Measurements from ENCODE around the gene ARHGDIG. TPM values are rescaled to one million over a fixed set of nuclear protein-coding genes. Genes with fewer than 3 reads are reported as not detected.

ARHGDIG gene
- total RNA-seq, 1 donor = not detected

- Histone ChIP-seq H3K4me3 (ENCODE audit: insufficient read depth, low read length) (no peak overlapping the region), H3K9me3 (ENCODE audit: low read depth, low read length) (no peaks in the 10 kb centered on the region), H3K4me1 (ENCODE audit: insufficient read depth, low read length) (no peaks in the 10 kb centered on the region), H3K79me2 (ENCODE audit: insufficient read depth, low read length) (no peaks in the 10 kb centered on the region), H4K20me1 (ENCODE audit: insufficient read depth, low read length) (no peaks in the 10 kb centered on the region), H3K27ac (ENCODE audit: low read depth, low read length) (no peak overlapping the region), H2AFZ (ENCODE audit: low read length) (no peak overlapping the region), H3K27me3 (ENCODE audit: insufficient read depth, low read length) (no peaks in the 10 kb centered on the region), H3K36me3 (ENCODE audit: insufficient read depth, low read length) (peaks cover 6% of the 10 kb centered on the region), H3K4me2 (ENCODE audit: insufficient read depth, low read length) (no peak overlapping the region)
- no peak for DNase-seq (ENCODE audit: insufficient read length, low spot score, missing footprints)
- TF ChIP-seq CTCF (IDR thresholded peaks at IDR 0.05; ENCODE audit: extremely low read depth, low read depth, low read length) = no peak
These were observed 9.1 kb downstream of the ARHGDIG start for GRCh38 chr16:289395-289997.

GRCh38 chr16:290015-290680, 9.8 kb downstream of the ARHGDIG start:
- no peak overlapping the region for H3K27ac ChIP-seq (ENCODE audit: low read depth, low read length)
- H3K79me2 ChIP-seq (ENCODE audit: insufficient read depth, low read length) = no peaks in the 10 kb centered on the region
- H3K9me3 ChIP-seq (ENCODE audit: low read depth, low read length) = no peaks in the 10 kb centered on the region
- H3K27me3 ChIP-seq (ENCODE audit: insufficient read depth, low read length) = no peaks in the 10 kb centered on the region
- H2AFZ ChIP-seq (ENCODE audit: low read length) = no peak overlapping the region
- no peaks in the 10 kb centered on the region for H4K20me1 ChIP-seq (ENCODE audit: insufficient read depth, low read length)
- H3K4me1 ChIP-seq (ENCODE audit: insufficient read depth, low read length) = no peaks in the 10 kb centered on the region
- TF ChIP-seq CTCF (IDR thresholded peaks at IDR 0.05; ENCODE audit: extremely low read depth, low read depth, low read length) = no peak
- DNase-seq (ENCODE audit: insufficient read length, low spot score, missing footprints) = peak; percentile 84
- peaks cover 6% of the 10 kb centered on the region for H3K36me3 ChIP-seq (ENCODE audit: insufficient read depth, low read length)
- H3K4me3 ChIP-seq (ENCODE audit: insufficient read depth, low read length) = no peak overlapping the region
- H3K4me2 ChIP-seq (ENCODE audit: insufficient read depth, low read length) = no peak overlapping the region

GRCh38 chr16:290681-291405, 10.5 kb downstream of the ARHGDIG start:
- Histone ChIP-seq H3K79me2 (ENCODE audit: insufficient read depth, low read length) (no peaks in the 10 kb centered on the region), H3K36me3 (ENCODE audit: insufficient read depth, low read length) (peaks cover 6% of the 10 kb centered on the region), H3K27me3 (ENCODE audit: insufficient read depth, low read length) (no peaks in the 10 kb centered on the region), H4K20me1 (ENCODE audit: insufficient read depth, low read length) (no peaks in the 10 kb centered on the region), H3K4me1 (ENCODE audit: insufficient read depth, low read length) (no peaks in the 10 kb centered on the region), H3K4me2 (ENCODE audit: insufficient read depth, low read length) (no peak overlapping the region), H3K4me3 (ENCODE audit: insufficient read depth, low read length) (no peak overlapping the region), H3K9me3 (ENCODE audit: low read depth, low read length) (no peaks in the 10 kb centered on the region), H2AFZ (ENCODE audit: low read length) (no peak overlapping the region), H3K27ac (ENCODE audit: low read depth, low read length) (no peak overlapping the region)
- no peak for TF ChIP-seq CTCF (IDR thresholded peaks at IDR 0.05; ENCODE audit: extremely low read depth, low read depth, low read length)
- DNase-seq (ENCODE audit: insufficient read length, low spot score, missing footprints) = peak; percentile 88

- TF ChIP-seq CTCF (IDR thresholded peaks at IDR 0.05; ENCODE audit: extremely low read depth, low read depth, low read length) = no peak
- Histone ChIP-seq H3K4me3 (ENCODE audit: insufficient read depth, low read length) (no peak overlapping the region), H3K27ac (ENCODE audit: low read depth, low read length) (no peak overlapping the region), H3K4me2 (ENCODE audit: insufficient read depth, low read length) (no peak overlapping the region), H3K79me2 (ENCODE audit: insufficient read depth, low read length) (no peaks in the 10 kb centered on the region), H3K9me3 (ENCODE audit: low read depth, low read length) (no peaks in the 10 kb centered on the region), H4K20me1 (ENCODE audit: insufficient read depth, low read length) (no peaks in the 10 kb centered on the region), H3K36me3 (ENCODE audit: insufficient read depth, low read length) (peaks cover 7% of the 10 kb centered on the region), H3K27me3 (ENCODE audit: insufficient read depth, low read length) (no peaks in the 10 kb centered on the region), H2AFZ (ENCODE audit: low read length) (no peak overlapping the region), H3K4me1 (ENCODE audit: insufficient read depth, low read length) (no peaks in the 10 kb centered on the region)
- DNase-seq (ENCODE audit: insufficient read length, low spot score, missing footprints) = no peak
These were observed 11.1 kb downstream of the ARHGDIG start for GRCh38 chr16:291539-291938.
